PFSK-1 (cell line): Measurements from ENCODE around the gene NUBPL.

ENCODE experiments used
- POLR2AphosphoS5 ChIP-seq: IDR thresholded peaks from 2 replicates; pipeline ENCODE4 v1.6.1; 2012; ENCODE audit warnings: low read depth, mild to moderate bottlenecking, control low read depth, low read length, moderate library complexity
- TAF1 ChIP-seq: IDR thresholded peaks from 2 replicates; pipeline ENCODE4 v1.6.1; 2012; ENCODE audit warnings: low read length, control low read depth, borderline replicate concordance; ENCODE audit not compliant: insufficient read depth

DNA sequence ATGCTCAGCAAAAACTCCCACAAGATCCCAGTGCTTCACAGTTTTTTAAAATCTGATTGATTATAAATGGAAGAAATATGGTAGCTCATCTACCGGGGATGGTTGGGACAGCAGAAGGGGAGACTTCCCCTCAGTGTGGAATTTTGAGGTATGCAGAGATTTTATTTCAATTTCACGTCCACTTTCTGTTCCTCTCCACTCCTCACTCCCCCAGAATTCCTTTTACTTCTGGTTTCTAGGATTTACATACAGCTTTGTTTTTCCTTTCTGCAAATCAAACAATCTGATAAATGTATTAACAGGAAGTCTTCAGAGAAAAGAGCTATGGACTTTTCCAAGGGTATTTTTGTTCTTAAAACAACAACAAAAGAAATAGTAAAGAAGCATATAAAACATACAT lies 334.4 kb downstream of the NUBPL start:
- TF ChIP-seq POLR2AphosphoS5 (no peak), TAF1 (no peak)
